Testis (tissue), 3 donors: ENCODE results near the gene CCL13. TPM values are rescaled to one million over a fixed set of nuclear protein-coding genes. Genes with fewer than 3 reads are reported as not detected.

ENCODE experiments used
- DNase-seq: peaks from one replicate; pipeline ENCODE4 v3.0.0-alpha.2; 2019
- H3K27ac ChIP-seq, 2 donors: fragments of 200-600 bp; sonication (generic); one replicate each; pipeline ENCODE4 v1.5.1; 2019
- H3K27me3 ChIP-seq: fragments of 200-600 bp; sonication (generic); one replicate; pipeline ENCODE4 v1.5.1; 2019
- H3K36me3 ChIP-seq: fragments of 200-600 bp; sonication (generic); one replicate; pipeline ENCODE4 v1.5.1; 2017; ENCODE audit warnings: low read depth; ENCODE audit errors: missing control alignments
- H3K4me1 ChIP-seq: fragments of 200-600 bp; sonication (generic); one replicate; pipeline ENCODE4 v1.5.1; 2019
- H3K4me3 ChIP-seq, 2 donors: fragments of 200-600 bp; sonication (generic); one replicate each; pipeline ENCODE4 v1.5.1; 2017 to 2019
- H3K9me3 ChIP-seq: fragments of 200-600 bp; sonication (generic); one replicate; pipeline ENCODE4 v1.5.1; 2017
- CTCF ChIP-seq, 3 experiments: fragments of 450-650 bp in 2 of 3; fragments of 200-600 bp in 1 of 3; sonication (generic) in 1 of 3; IDR thresholded peaks; one replicate each; pipeline ENCODE4 v1.5.1; 2016 to 2019; ENCODE audit warnings: antibody characterized with exemption in 3 of 3, mild to moderate bottlenecking in 2 of 3, moderate library complexity in 1 of 3
- POLR2A ChIP-seq: fragments of 450-650 bp; IDR thresholded peaks from one replicate; pipeline ENCODE4 v1.6.1; 2017; ENCODE audit warnings: antibody characterized with exemption, mild to moderate bottlenecking, moderate library complexity
- WGBS, 2 donors: methylation state at CpG; one replicate each; pipeline ENCODE4 v1.1.5; 2018; 5-methylcytosine and 5-hydroxymethylcytosine counted together
- intact Hi-C: fragments of 100-400 bp; cut with DNase I; formaldehyde crosslinking; loops from one replicate; pipeline ENCODE4 v1.15.1; 2023; ENCODE audit warnings: low total_unique reads
- polyA plus RNA-seq: library from polyadenylated mRNA; stranded (reverse); fragments of 350-450 nt; fragmentation: Illumina TruSeq; extraction: RNeasy Lipid Tissue Mini Kit (QIAGEN cat#74804); gene quantifications from one replicate; pipeline ENCODE4 v1.2.3, GENCODE V29; 2014; ENCODE audit warnings: low read depth, low replicate concordance; ENCODE audit not compliant: insufficient read depth
- total RNA-seq, 2 donors: library from RNA; depleted of rRNA; stranded (reverse); fragments of >200 nt; gene quantifications; one replicate each; pipeline ENCODE4 v1.2.3, GENCODE V29; 2016

CCL13 gene
- total and polyA plus RNA-seq, 3 donors from 2014 or later = 5.2 TPM; not detected in 2

GRCh38 chr17:34386697-34387550, 30.6 kb downstream of the CCL13 start:
- no peak overlapping the region for H3K4me3 ChIP-seq
- no peaks in the 10 kb centered on the region for H3K4me1 ChIP-seq
- DNase-seq = no peak
- WGBS, 2 donors = 66 to 74% methylated on average over 5 of the region's 5 CpGs
- TF ChIP-seq POLR2A (no peak), CTCF (IDR thresholded peaks at IDR 0.05) (no peak)
- no peaks in the 10 kb centered on the region for H3K27me3 ChIP-seq
- no peak overlapping the region for H3K27ac ChIP-seq
- no peaks in the 10 kb centered on the region for H3K36me3 ChIP-seq
- intact Hi-C loops = no loop called here
- no peaks in the 10 kb centered on the region for H3K9me3 ChIP-seq

GRCh38 chr17:34387566-34387965, 31.3 kb downstream of the CCL13 start:
- DNase-seq = no peak
- Histone ChIP-seq H3K4me1 (no peaks in the 10 kb centered on the region), H3K27ac (no peak overlapping the region), H3K36me3 (no peaks in the 10 kb centered on the region), H3K4me3 (no peak overlapping the region), H3K27me3 (no peaks in the 10 kb centered on the region), H3K9me3 (no peaks in the 10 kb centered on the region)
- 53 to 69% methylated on average over 5 of the region's 5 CpGs for WGBS, 2 donors
- intact Hi-C loops = no loop called here
- TF ChIP-seq CTCF (IDR thresholded peaks at IDR 0.05) = no peak
- no peak for TF ChIP-seq POLR2A

GRCh38 chr17:34389126-34389750, 33.0 kb downstream of the CCL13 start:
- WGBS, 2 donors = 83 to 86% methylated on average over 6 of the region's 6 CpGs
- TF ChIP-seq POLR2A = no peak

GRCh38 chr17:34390649-34391048, 34.4 kb downstream of the CCL13 start:
- 95% methylated on average over 4 of the region's 4 CpGs for WGBS, 2 donors
- intact Hi-C loops = no loop called here
- Histone ChIP-seq H3K27me3 (no peaks in the 10 kb centered on the region), H3K36me3 (no peaks in the 10 kb centered on the region), H3K4me1 (no peaks in the 10 kb centered on the region), H3K9me3 (no peaks in the 10 kb centered on the region), H3K4me3 (no peak overlapping the region), H3K27ac (no peak overlapping the region)
- no peak for TF ChIP-seq CTCF (IDR thresholded peaks at IDR 0.05)
- no peak for TF ChIP-seq POLR2A
- no peak for DNase-seq

More at GRCh38 chr17:34389126-34389750, 33.0 kb downstream of the CCL13 start:
- no peak for DNase-seq
- no peak overlapping the region for H3K4me3 ChIP-seq
- no peak overlapping the region for H3K27ac ChIP-seq
- no peaks in the 10 kb centered on the region for H3K36me3 ChIP-seq
- no peaks in the 10 kb centered on the region for H3K27me3 ChIP-seq
- H3K4me1 ChIP-seq = no peaks in the 10 kb centered on the region
- H3K9me3 ChIP-seq = no peaks in the 10 kb centered on the region
- intact Hi-C loops = no loop called here

GRCh38 chr17:34391241-34391640, 35.0 kb downstream of the CCL13 start:
- intact Hi-C loops = no loop called here
- Histone ChIP-seq H3K27me3 (no peaks in the 10 kb centered on the region), H3K4me3 (no peak overlapping the region), H3K9me3 (no peaks in the 10 kb centered on the region), H3K36me3 (no peaks in the 10 kb centered on the region), H3K27ac (no peak overlapping the region), H3K4me1 (no peaks in the 10 kb centered on the region)
- TF ChIP-seq CTCF (IDR thresholded peaks at IDR 0.05) (no peak), POLR2A (no peak)
- no peak for DNase-seq
- 88% methylated on average over 2 of the region's 2 CpGs for WGBS, 2 donors
